SU-DHL-6 (cell line): Measurements from ENCODE around the gene MICAL2.

ENCODE experiments used
- CTCF ChIP-seq: fragments of 200-600 bp; sonication (generic); IDR thresholded peaks from one replicate; pipeline ENCODE4 v1.5.1; 2017; ENCODE audit warnings: antibody characterized with exemption, mild to moderate bottlenecking, low read length, moderate library complexity; ENCODE audit not compliant: insufficient read depth, poor library complexity, severe bottlenecking
- EZH2phosphoT487 ChIP-seq: fragments of 200-600 bp; sonication (generic), shearing (Covaris generic); conservative IDR thresholded peaks from 2 replicates; pipeline ENCODE4 v1.6.1; 2018; ENCODE audit warnings: mild to moderate bottlenecking, antibody characterized with exemption, low read length, moderate library complexity, mixed read lengths

GRCh38 chr11:12294613-12295012, 184.2 kb downstream of the MICAL2 start:
- TF ChIP-seq CTCF (no peak), EZH2phosphoT487 (no peak)
